Activated T-cell treated with anti-CD3 and anti-CD28 coated beads for 48 hours (primary cell): ENCODE data around the gene OR2M4.
"Not testable (repeated sequence)": the region's sequence is repeated elsewhere in the genome, so short reads cannot be mapped to it uniquely, and the experiment has no call there.

ENCODE experiments used
- DNase-seq: peaks from one replicate; pipeline ENCODE4 v3.0.0-alpha.2; 2020; ENCODE audit warnings: low read depth

OR2M4 gene, protein sequence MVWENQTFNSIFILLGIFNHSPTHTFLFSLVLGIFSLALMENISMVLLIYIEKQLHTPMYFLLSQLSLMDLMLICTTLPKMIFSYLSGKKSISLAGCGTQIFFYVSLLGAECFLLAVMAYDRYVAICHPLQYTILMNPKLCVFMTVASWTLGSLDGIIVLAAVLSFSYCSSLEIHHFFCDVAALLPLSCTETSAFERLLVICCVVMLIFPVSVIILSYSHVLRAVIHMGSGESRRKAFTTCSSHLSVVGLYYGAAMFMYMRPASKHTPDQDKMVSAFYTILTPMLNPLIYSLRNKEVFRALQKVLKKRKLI

DNA sequence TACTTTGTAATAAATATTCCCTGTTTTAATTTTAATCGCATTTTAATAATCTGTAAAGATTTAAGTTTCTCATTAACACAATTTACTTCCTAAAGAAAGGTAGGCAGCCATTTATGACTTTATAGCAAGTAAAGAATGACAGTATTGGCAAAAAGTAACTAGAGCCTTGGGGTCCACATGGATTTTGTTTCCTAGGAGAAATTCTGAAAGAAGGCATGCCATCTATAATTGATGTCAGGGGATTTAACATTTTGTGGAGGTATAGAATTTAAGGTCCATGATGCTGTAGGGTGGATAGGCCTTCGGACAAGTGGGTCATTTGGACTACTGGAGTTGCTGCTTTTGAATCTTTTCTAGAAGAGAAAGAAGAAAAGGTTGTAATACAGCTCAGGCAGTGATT is at the start of gene OR2M4:
OR2M4 (plus strand) TSS at position 301 of the 400 bp plus-strand sequence. CDS start 7,512 bp downstream, outside the sequence.
- DNase-seq: no peak

DNA sequence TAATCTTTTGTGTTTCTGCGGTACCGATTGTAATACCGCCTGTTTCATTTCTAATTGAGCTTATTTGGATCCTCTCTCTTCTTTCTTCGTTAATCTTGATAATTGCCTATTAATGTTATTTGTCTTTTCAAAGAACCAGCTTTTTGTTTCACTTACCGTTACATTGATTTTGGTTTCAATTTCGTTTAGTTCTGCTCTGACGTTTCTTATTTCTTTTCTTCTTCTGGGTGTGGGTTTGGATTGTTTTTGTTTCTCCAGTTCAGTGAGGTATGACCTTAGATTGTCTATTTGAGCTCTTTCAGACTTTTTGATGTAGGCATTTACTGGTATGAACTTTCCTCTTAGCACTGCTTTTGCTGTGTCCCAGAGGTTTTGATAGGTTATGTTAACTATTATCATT is 47.2 kb upstream of the OR2M4 start:
- DNase-seq: no peak

- DNase-seq: no peak
Observed at GRCh38 chr1:248187363-248187762, 43.9 kb upstream of the OR2M4 start.

GRCh38 chr1:248189026-248189425 is 42.2 kb upstream of the OR2M4 start:
- DNase-seq: no peak

GRCh38 chr1:248194117-248194516 is 37.1 kb upstream of the OR2M4 start:
- no peak for DNase-seq

GRCh38 chr1:248196965-248197364 is 34.3 kb upstream of the OR2M4 start, which contains the start of gene OR2M3:
Gene OR2M3, plus strand, starts transcription at chr1:248197265. Its CDS starts 5,803 bp downstream, at chr1:248203068.
- DNase-seq: no peak

DNA sequence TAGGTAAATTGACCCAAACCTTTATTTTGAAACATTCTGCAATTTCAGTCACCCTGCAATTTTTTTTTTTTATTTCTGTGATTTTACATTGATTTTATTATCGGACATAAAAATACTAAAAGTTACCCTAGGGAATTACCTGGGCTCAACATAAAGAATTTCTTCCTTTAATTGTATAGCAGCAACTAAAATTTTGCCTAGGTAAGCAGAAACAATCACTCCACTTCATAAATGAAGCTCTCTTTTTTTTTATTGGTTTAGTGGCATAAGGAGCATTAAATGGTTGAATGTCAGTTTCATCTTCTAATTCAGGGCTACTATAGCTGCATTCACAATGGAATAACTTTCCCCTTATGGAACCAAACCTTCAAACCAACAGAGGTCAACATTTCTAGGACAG is 15.3 kb upstream of the OR2M4 start:
- DNase-seq: no peak

GRCh38 chr1:248225537-248225936 is 5.7 kb upstream of the OR2M4 start:
- DNase-seq: no peak

GRCh38 chr1:248229360-248229908 is 1.8 kb upstream of the OR2M4 start:
- no peak for DNase-seq

DNA sequence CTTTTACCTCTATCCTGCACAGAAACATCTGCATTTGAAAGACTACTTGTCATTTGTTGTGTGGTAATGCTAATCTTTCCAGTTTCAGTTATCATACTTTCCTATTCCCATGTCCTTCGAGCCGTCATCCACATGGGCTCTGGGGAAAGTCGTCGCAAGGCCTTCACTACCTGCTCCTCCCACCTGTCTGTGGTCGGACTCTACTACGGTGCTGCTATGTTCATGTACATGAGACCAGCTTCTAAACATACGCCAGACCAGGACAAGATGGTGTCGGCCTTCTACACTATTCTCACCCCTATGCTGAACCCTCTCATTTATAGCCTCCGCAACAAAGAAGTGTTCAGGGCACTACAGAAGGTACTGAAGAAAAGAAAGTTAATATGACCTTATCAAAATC is 8.3 kb downstream of the OR2M4 start:
- no peak for DNase-seq

GRCh38 chr1:248243204-248243603 is 12.0 kb downstream of the OR2M4 start:
- no peak for DNase-seq

- DNase-seq: not testable (repeated sequence)
Observed at GRCh38 chr1:248259309-248259708, 28.1 kb downstream of the OR2M4 start.

GRCh38 chr1:248268178-248268577 is 37.0 kb downstream of the OR2M4 start:
- no peak for DNase-seq

DNA sequence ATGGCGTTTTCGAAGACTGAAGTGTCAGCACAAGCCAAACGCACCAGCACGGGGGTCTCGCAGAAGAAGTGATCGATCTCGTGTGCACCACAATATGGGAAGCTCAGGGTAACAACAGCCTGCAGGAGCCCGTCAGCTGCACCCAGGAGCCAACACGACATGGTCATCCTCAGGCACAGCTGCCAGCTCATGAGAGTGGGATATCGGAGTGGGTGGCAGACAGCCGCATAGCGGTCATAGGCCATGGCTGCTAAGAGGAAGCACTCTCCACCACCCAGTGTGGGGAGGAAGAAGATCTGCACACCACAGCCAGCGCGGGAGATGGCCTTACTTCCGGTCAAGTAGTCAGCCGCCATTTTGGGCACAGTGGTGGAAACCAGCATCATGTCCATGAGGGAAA is 42.0 kb downstream of the OR2M4 start:
- not testable (repeated sequence) for DNase-seq

DNA sequence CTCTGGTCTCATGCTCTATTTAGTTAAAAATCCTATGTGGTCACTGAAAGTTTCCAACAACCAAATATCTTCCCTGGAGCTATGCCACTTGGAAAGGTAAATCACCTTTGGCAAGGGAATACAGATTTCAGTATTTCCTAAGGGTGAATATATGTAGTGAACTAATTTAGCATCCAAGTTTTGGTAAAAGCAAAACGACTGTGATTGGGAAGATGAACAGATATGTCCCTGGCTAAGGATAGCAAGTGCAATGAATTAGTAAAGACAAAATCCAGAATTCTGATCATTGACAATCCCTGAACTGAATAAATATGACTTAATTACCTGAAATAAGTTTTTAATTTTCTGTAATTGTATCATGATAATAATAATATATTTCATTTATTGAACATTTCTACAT is 46.7 kb downstream of the OR2M4 start, which contains the start of gene OR2T33:
OR2T33 (minus strand) TSS at position 101 of the 400 bp plus-strand sequence. CDS start 4,162 bp downstream, outside the sequence.
- DNase-seq: no peak

- DNase-seq: no peak
Observed at GRCh38 chr1:248288391-248288790, 57.2 kb downstream of the OR2M4 start.
